HG03354 (cell line): ENCODE results near the gene TSHZ1.

Experiments used
- ATAC-seq: cut with Tn5 transposase; IDR thresholded peaks from one replicate; pipeline ENCODE4 v1.9.1; 2021; ENCODE audit warnings: mild to moderate bottlenecking; ENCODE audit not compliant: unreplicated experiment, poor library complexity, severe bottlenecking

TSHZ1 gene

DNA sequence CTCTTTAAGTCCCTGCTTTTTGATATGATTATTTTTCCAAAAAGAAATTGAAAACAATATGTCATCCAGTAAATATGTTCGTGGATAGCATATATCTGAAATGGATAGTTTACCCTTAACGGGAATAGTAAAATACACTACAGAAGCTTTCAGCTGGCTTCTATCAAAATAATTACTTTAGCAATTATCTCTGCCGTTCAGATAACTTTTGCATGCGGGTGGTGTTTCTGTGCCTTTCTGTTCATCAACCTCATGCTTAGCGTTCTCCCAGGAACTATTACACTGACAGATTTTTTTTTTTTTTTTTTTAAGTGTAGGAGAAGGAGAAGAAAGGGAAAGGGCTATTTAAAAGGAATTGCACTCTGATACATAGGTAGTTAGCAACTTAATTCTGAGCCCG is 53.6 kb downstream of the TSHZ1 start:
- no peak for ATAC-seq

GRCh38 chr18:75264926-75265597 is 54.5 kb downstream of the TSHZ1 start:
- no peak for ATAC-seq

DNA sequence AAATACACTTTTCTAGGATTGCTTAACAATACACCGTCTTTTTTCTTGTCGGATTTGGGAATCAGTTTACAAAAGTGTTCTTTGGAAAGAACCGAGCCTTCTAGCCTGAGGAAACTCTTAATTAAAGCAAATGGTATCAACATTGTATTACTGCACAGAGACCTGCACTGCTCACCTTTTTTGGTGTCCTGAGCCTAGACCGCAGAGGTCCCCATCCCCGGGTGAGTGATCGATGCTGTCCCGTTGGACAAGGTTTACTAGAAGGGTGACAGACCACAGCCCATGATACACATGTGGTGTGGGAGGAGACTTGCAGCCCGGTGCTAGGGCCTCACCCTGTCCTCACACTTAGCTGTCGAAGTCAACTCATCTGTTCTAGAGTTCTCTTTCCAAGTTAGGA is 55.3 kb downstream of the TSHZ1 start:
- no peak for ATAC-seq

DNA sequence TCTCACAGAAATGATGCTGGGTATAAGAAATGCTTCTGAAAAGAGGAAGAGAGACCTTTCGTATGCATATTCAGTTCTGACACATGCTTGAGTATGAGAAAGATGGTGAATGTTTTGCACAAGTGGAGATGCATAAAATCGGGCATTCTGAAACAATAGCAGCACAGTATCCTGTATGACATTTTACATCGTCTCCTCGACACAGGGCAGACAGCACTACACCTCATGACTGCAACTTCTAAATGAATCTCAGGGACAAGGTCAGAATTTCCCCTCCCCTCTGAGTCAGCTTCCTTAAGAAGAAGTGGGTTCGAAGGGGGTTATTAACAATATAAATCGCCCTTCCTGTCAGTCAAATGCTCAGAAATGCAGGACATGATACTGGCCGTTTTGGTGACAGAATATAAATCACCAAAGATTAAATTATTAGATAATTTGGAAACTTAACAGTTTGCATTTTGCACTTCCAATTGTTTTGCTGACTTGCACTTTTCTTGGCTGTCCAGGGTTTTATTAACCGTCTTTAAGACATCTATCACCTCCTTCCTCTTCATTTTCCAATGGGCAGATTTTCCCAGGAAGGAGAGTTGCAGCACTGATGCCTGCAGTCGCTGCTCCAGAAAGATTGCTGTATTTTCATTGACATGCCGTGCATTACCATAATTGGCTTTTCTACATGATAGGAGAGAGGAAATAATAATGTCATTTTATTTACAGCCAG is 57.2 kb downstream of the TSHZ1 start:
- peak; percentile 92 for ATAC-seq

DNA sequence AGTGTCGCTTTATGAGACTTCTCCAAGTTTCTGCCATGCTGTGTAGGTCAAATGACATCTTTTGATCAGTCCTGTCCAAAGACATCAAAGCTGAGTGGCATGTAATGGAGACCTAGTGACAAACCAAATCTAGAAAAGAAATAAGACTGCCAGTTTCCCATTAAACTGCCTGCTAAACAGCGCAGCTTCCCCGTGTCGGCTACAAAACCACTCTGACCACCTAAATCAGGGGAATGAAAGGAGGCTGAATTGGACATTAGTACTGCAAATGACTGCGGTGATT is 57.7 kb downstream of the TSHZ1 start:
- ATAC-seq, result no peak

- no peak for ATAC-seq
Observed at GRCh38 chr18:75269124-75269680, 58.6 kb downstream of the TSHZ1 start.

DNA sequence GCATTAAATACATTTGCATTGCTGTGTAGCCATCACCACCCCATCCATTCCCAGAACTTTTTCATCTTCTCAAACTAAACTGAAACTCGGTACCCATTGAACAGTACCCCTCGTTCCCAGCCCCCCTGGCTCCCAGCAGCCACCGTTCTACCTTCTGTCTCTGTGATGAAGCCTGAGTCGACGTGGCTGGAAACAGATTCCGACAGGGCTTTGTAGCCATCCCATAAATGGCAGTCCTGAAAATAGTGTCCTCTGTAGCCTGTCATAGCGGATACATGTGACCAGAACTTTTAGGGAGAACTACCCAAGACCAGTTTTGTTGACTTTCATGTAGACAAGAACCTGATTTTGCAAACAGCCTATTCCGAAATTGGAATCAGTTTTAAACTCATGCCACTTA is 59.1 kb downstream of the TSHZ1 start:
- ATAC-seq, result no peak

DNA sequence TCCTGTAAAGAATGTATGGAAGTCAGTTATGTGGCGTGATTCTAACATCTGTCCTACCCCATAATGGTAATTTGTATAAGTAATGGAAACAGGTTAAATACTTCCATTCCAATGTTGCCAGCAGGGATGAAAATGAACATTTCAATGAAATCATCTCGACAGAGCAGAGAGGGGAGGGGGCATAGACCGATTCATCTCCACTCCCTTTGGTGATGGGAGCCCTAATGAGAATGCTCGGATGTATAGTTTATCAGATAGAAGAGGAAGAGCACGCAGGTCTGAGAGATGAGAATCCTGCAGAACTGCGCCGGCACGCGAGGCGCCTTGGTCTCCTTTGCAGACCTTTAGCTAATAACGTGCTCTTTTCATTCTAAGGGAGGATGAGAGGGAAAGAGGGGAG is 61.4 kb downstream of the TSHZ1 start:
- no peak for ATAC-seq

- ATAC-seq, result no peak
Observed at GRCh38 chr18:75273817-75274216, 63.2 kb downstream of the TSHZ1 start.

DNA sequence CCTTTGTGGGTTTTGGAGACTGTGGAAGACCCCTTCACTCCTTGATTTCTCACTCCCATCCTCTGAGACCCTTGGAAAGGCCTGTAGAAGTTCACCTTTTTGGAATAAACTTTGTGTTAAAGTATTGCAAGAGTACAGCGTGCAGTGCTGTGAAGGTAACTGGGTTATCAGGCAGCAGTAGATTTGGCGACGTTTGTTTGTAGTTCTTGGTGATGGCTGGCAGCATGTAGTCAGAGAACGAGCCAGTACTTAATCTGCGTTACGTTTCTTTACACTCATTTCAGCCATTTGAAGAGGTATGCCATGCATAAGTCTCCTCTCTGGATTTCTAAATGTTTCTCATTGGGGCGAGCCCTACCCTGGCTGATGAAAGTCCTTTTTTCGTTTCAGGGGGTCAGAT is 64.6 kb downstream of the TSHZ1 start:
- ATAC-seq, result no peak

DNA sequence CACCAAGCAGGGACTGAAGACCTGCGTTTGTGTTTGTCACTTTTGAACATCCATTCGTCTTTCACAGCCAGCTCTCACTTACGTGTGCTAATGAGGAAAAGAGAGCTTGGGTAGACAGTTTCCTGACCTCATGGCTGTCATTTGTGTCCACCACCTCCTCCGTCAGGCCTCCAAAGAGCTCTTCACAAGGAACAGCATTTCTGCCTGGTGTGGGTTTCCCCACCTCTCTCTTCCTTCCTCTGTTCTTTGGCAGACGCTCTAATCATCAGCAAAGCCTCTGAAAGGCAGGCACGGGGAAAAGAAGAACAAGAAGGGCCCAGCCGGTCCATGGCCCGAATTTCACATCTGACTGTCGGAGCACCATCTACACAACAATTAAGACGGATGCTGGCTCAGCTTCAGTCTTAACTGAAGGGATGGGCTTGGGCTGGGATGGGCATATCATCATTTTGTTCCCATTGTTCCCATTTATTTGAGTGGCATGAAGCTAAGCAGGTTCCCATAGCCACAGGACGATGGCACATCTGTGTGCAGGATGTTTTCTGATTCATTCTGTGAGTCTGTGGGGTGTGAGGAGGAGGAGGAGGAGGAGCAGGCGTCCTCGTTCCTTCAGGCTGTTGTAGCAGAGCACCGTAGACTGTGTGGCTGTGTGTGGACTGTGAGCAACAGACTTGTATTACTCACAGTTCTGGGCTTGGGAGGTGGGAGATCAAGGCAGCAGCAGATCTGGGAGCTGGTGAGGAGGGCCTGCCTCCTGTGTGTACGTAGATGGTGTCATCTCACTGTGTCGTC is 66.4 kb downstream of the TSHZ1 start:
- ATAC-seq, result no peak

DNA sequence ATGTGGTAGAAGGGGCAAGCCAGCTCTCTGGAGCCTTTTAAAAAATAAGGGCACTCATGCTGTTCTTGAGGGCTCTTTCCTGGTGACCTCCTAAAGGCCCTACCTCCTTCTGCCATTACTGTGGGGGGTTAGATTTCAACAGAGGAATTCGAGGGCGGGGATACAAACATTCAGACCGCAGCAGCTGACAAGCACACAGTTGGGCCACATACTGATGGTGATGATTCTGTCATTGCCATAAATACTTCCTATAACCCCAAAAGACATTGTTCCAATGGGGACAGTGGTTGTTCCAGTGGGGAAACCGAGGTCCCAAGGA is 67.0 kb downstream of the TSHZ1 start:
- no peak for ATAC-seq

GRCh38 chr18:75279381-75279780 is 68.8 kb downstream of the TSHZ1 start:
- ATAC-seq, result no peak

DNA sequence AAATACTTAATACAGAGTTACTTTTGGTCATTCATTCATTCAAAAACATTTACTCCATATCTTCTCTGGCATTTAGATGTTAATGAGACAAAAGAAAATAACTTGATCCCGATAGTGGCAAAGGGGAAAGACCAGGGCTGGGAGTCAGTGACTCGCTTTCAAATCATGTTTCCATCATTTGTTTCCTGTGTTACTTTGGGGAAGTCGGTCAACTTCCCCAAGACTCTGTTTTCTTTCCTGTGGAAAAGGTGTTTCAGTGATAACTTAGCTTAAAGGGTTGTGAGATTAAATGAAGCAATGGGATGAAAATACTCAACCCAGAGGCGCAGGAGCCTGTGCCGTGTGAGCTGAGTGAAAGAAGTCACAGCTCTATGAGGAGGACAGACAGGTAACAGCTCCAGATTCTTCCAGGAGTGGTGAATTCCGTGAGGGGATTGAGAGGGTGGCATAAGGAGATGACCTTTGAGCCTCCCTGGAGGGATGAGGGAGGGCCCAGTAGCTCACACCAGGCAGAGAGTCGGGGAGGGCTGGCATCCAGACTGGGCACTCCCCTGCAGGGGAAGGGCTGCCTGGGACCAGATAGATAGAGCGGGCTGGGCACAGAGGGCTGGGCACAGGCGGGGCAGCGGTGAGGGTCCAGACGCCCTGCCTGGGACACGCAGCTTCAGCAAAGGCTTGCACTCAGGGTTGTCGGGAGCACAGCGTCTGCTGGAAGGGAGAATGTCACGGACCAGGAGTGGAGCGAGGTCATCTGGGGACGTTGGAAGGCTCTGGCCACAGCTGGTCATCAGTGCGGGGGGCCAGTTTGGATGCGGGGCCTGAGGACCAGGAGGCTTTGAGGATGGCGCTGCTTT is 70.1 kb downstream of the TSHZ1 start:
- ATAC-seq, result no peak

- ATAC-seq, result no peak
Observed at GRCh38 chr18:75282746-75283145, 72.1 kb downstream of the TSHZ1 start.

GRCh38 chr18:75283731-75284130 is 73.1 kb downstream of the TSHZ1 start:
- ATAC-seq, result no peak

DNA sequence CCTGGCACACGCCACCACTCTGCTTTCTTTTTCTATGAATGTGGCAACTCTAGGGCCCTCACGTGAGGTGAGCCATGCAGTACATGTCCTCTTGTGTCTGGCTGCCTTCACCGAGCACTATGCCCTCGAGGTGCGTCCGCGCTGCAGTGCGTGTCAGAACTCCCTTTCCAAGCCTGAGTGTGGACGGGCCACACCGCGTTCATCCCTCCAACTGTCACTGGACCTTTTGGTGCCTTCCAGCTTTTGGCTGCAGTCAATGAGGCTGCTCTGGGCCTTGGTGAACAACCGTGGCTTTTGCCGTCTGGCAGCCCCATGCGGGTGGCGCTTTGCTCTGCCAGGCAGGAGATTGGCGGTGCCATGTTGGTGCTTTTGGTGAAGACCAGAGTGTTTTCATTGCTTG is 74.0 kb downstream of the TSHZ1 start:
- no peak for ATAC-seq

DNA sequence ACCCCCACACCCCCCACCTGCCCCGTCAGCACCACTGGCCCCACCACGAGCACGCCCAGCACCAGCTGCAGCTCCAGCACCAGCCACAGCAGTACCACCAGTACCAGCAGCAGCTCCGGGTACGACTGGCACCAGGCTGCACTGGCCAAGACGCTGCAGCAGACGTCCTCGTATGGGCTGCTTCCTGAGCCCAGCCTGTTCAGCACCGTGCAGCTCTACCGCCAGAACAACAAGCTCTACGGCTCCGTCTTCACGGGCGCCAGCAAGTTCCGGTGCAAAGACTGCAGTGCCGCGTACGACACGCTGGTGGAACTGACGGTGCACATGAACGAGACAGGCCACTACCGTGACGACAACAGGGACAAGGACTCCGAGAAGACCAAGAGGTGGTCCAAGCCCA is 75.3 kb downstream of the TSHZ1 start:
- no peak for ATAC-seq

- no peak for ATAC-seq
Observed at GRCh38 chr18:75287006-75287405, 76.4 kb downstream of the TSHZ1 start.

- ATAC-seq, result no peak
Observed at GRCh38 chr18:75287700-75288099, 77.1 kb downstream of the TSHZ1 start.
